PC-3 (cell line): ENCODE results near the gene CD82.

Experiments used
- CTCF ChIP-seq: fragments of 300-600 bp; sonication (generic); conservative IDR thresholded peaks from 2 replicates; pipeline ENCODE4 v1.5.1; 2017; ENCODE audit warnings: antibody characterized with exemption, low read depth, mild to moderate bottlenecking, low read length
- EZH2 ChIP-seq: fragments of 300-600 bp; sonication (generic); IDR thresholded peaks from one replicate; pipeline ENCODE4 v1.6.1; 2017; ENCODE audit warnings: antibody characterized with exemption, mild to moderate bottlenecking, low read length; ENCODE audit not compliant: unreplicated experiment
- EZH2phosphoT487 ChIP-seq: fragments of 300-600 bp; sonication (generic); IDR thresholded peaks from 2 replicates; pipeline ENCODE4 v1.6.1; 2018; ENCODE audit warnings: mild to moderate bottlenecking, antibody characterized with exemption, low read length, borderline replicate concordance

- no peak for TF ChIP-seq CTCF
- TF ChIP-seq EZH2, result no peak
- TF ChIP-seq EZH2phosphoT487, result no peak
These were observed 2.8 kb downstream of the CD82 start for GRCh38 chr11:44568331-44568657.
